ENCODE measurements around the gene CT55. TPM values are rescaled to one million over a fixed set of nuclear protein-coding genes. Genes with fewer than 3 reads are reported as not detected.
"Not testable (repeated sequence)": the region's sequence is repeated elsewhere in the genome, so short reads cannot be mapped to it uniquely, and the experiment has no call there.

CT55 gene
- total RNA-seq, 1 experiment from 2014 or later, result not detected

DNA sequence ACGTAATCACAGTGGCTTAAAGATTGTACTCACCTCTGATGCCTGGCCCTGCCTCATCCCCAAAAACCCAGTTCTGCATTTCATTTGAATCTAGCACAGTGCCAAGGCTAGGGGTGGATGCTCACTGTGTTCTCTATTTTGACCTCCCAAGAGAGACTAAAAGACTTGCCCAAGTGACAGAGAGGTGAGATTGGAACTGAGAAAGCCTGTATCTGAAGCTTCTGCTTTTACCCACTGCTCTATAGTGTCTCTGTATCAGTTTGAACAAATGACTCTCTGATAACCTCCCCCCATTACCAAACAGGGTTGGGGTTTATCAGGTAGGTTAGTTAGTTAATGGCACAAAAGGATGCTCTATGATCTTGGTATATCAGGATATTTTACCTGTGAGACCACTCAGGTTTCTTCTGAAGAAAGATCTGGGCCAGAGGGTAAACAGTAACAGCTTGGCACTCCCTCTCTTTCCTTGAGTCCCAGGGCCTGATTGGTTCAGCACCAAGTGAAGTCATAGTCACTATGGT lies 51.1 kb downstream of the CT55 start, which contains the start of gene ETDB:
ETDB (minus strand) TSS at position 471 of the 521 bp plus-strand sequence. CDS start 1,265 bp downstream, outside the sequence.
- BruUV-seq (replicated peaks); H3F3A ChIP-seq (ENCODE audit: low read length, unreplicated experiment); H3K27me3 ChIP-seq (ENCODE audit: low read length); intact Hi-C loops (cut with micrococcal nuclease); H3K79me2 ChIP-seq (ENCODE audit: low read length); H3K4me3 ChIP-seq (ENCODE audit: low read length); CTCF ChIA-PET; H2AFZ ChIP-seq (ENCODE audit: low read length); H3K27ac ChIP-seq (ENCODE audit: low read length); H3K4me1 ChIP-seq (ENCODE audit: insufficient read depth, low read length); ATAC-seq; POLR2A ChIA-PET (ENCODE audit: unreplicated experiment); H3K9me2 ChIP-seq (replicated peaks; ENCODE audit: low read length); H4K20me1 ChIP-seq (ENCODE audit: low read length); H3K4me2 ChIP-seq (ENCODE audit: low read length); H3K36me3 ChIP-seq (ENCODE audit: low read depth, low read length); DNase-seq; H3K9ac ChIP-seq (ENCODE audit: low read length); H3K9me3 ChIP-seq (ENCODE audit: low read length): not testable (repeated sequence)

GRCh38 chrX:135116064-135116463 lies 55.1 kb downstream of the CT55 start:
- H3K4me1 ChIP-seq (ENCODE audit: insufficient read depth, low read length); H3K27ac ChIP-seq (ENCODE audit: low read length); H3F3A ChIP-seq (ENCODE audit: low read length, unreplicated experiment); H2AFZ ChIP-seq (ENCODE audit: low read length); CTCF ChIA-PET; POLR2A ChIA-PET (ENCODE audit: unreplicated experiment); H3K27me3 ChIP-seq (ENCODE audit: low read length); H3K4me2 ChIP-seq (ENCODE audit: low read length); DNase-seq; H3K4me3 ChIP-seq (ENCODE audit: low read length); BruUV-seq (replicated peaks); H3K9ac ChIP-seq (ENCODE audit: low read length); H3K9me3 ChIP-seq (ENCODE audit: low read length); H3K36me3 ChIP-seq (ENCODE audit: low read depth, low read length); H3K9me2 ChIP-seq (replicated peaks; ENCODE audit: low read length); H4K20me1 ChIP-seq (ENCODE audit: low read length); ATAC-seq; H3K79me2 ChIP-seq (ENCODE audit: low read length); intact Hi-C loops (cut with micrococcal nuclease): not testable (repeated sequence)

DNA sequence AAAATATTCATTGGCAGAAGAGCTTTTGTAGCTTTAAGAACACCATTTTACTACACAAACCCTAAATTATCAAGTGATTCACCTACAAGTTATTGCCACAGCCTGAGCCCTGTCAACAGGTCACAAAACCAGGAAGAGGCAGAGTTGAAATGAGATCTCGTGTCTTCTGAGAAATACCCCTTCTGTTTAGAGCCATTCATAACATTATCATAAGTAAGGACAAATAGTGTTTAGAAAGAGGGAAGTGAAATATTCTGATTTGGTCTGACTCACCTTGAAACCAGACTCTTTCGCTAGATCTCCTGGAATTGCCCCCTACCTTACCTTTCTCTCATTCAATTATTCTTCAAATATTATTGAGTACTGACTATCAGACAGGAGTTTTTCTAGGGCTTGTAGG lies 56.8 kb downstream of the CT55 start:
- H2AFZ ChIP-seq (ENCODE audit: low read length), result no peak overlapping the region
- H3K4me1 ChIP-seq (ENCODE audit: insufficient read depth, low read length), result no peaks in the 10 kb centered on the region
- no peaks in the 10 kb centered on the region for H3K9me2 ChIP-seq (replicated peaks; ENCODE audit: low read length)
- intact Hi-C loops (cut with micrococcal nuclease), result no loop called here
- no peak for ATAC-seq
- ChIA-PET CTCF (no interaction called here), POLR2A (ENCODE audit: unreplicated experiment) (no interaction called here)
- no peaks in the 10 kb centered on the region for H4K20me1 ChIP-seq (ENCODE audit: low read length)
- no peaks in the 10 kb centered on the region for H3K36me3 ChIP-seq (ENCODE audit: low read depth, low read length)
- no peaks in the 10 kb centered on the region for H3K9me3 ChIP-seq (ENCODE audit: low read length)
- H3K27ac ChIP-seq (ENCODE audit: low read length), result no peak overlapping the region
- TF ChIP-seq CTCF (conservative IDR thresholded peaks at IDR 0.05; ENCODE audit: low read depth, low read length), result no peak
- no peak for TF ChIP-seq EZH2phosphoT487 (IDR thresholded peaks at IDR 0.05; ENCODE audit: borderline replicate concordance, low read length)
- TF ChIP-seq EZH2 (IDR thresholded peaks at IDR 0.05; ENCODE audit: low read length, unreplicated experiment), result no peak
- no peak overlapping the region for H3K4me2 ChIP-seq (ENCODE audit: low read length)
- H3F3A ChIP-seq (ENCODE audit: low read length, unreplicated experiment), result no peaks in the 10 kb centered on the region
- H3K4me3 ChIP-seq (ENCODE audit: low read length), result no peak overlapping the region
- H3K79me2 ChIP-seq (ENCODE audit: low read length), result no peaks in the 10 kb centered on the region
- no peaks in the 10 kb centered on the region for H3K27me3 ChIP-seq (ENCODE audit: low read length)
- H3K9ac ChIP-seq (ENCODE audit: low read length), result no peak overlapping the region
- DNase-seq, result no peak
- no TSS peak for BruUV-seq (replicated peaks)

DNA sequence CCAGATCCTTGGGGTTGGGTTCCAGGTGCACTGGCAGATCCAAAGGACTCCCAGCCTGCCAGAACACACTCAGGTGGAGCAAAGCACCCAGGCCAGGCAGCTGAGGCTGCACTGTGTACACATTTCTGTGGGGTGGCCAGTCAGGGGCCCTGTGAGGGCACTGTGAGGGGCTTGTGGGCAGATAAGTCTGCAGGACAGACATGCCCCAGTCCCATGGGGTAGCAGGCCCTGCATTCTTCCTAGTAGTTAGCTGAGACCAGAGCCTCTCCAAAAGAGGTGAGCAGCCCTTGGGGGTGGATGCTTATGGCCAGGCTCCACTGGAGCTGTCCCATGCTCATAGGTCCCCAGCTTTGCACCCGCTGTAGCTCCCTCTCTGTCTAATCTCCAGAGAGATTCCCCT lies 58.5 kb downstream of the CT55 start:
- H3K27ac ChIP-seq (ENCODE audit: low read length), result no peak overlapping the region
- no peaks in the 10 kb centered on the region for H3K9me2 ChIP-seq (replicated peaks; ENCODE audit: low read length)
- intact Hi-C loops (cut with micrococcal nuclease), result no loop called here
- no peaks in the 10 kb centered on the region for H3K79me2 ChIP-seq (ENCODE audit: low read length)
- no TSS peak for BruUV-seq (replicated peaks)
- ChIA-PET POLR2A (ENCODE audit: unreplicated experiment) (no interaction called here), CTCF (interaction anchor here (0.7 to 2.3 kb wide), 2 partner anchors 73 to 627 kb away, joined by 4 to 9 read pairs; no protein-coding TSS in a partner anchor)
- H3K4me3 ChIP-seq (ENCODE audit: low read length), result no peak overlapping the region
- H3F3A ChIP-seq (ENCODE audit: low read length, unreplicated experiment), result no peaks in the 10 kb centered on the region
- H3K27me3 ChIP-seq (ENCODE audit: low read length), result peaks cover 7% of the 10 kb centered on the region; the same call in 1 of the 2 replicates
- H3K4me2 ChIP-seq (ENCODE audit: low read length), result no peak overlapping the region
- no peaks in the 10 kb centered on the region for H3K4me1 ChIP-seq (ENCODE audit: insufficient read depth, low read length)
- H3K36me3 ChIP-seq (ENCODE audit: low read depth, low read length), result no peaks in the 10 kb centered on the region
- ATAC-seq (no peak), DNase-seq (no peak)
- TF ChIP-seq EZH2phosphoT487 (IDR thresholded peaks at IDR 0.05; ENCODE audit: borderline replicate concordance, low read length), result no peak
- TF ChIP-seq EZH2 (IDR thresholded peaks at IDR 0.05; ENCODE audit: low read length, unreplicated experiment), result no peak
- TF ChIP-seq CTCF (conservative IDR thresholded peaks at IDR 0.05; ENCODE audit: low read depth, low read length), result no peak
- no peaks in the 10 kb centered on the region for H4K20me1 ChIP-seq (ENCODE audit: low read length)
- H2AFZ ChIP-seq (ENCODE audit: low read length), result no peak overlapping the region
- no peaks in the 10 kb centered on the region for H3K9me3 ChIP-seq (ENCODE audit: low read length)
- H3K9ac ChIP-seq (ENCODE audit: low read length), result no peak overlapping the region
